Panc1 (cell line): ENCODE data around the gene CNTN4. TPM values are rescaled to one million over a fixed set of nuclear protein-coding genes. Genes with fewer than 3 reads are reported as not detected.

Experiments used
- ATAC-seq: fragments of 200-7000 bp; cut with Tn5 transposase; 2 replicates; pipeline ENCODE4 v1.9.1; 2020; ENCODE audit warnings: mild to moderate bottlenecking, moderate library complexity
- BruUV-seq: library from RNA; stranded (reverse); fragments of 400-500 nt; replicated peaks from 2 replicates; lab custom pipeline; 2021; lab: Mats Ljungman, UMichigan
- CTCF ChIA-PET: fragments of 300-600 bp; sonication (Branson Sonifier 250); formaldehyde crosslinking; loops from one replicate; lab custom pipeline; 2022; ENCODE audit warnings: antibody characterized with exemption; lab: Charles Lee
- POLR2A ChIA-PET: fragments of 300-600 bp; sonication (Branson Sonifier 250); formaldehyde crosslinking; loops from one replicate; lab custom pipeline; 2022; ENCODE audit warnings: antibody characterized with exemption; lab: Charles Lee
- DNase-seq: peaks from one replicate; pipeline ENCODE4 v3.0.0-alpha.2; 2010; ENCODE audit warnings: low read depth, low spot score
- H3K27ac ChIP-seq: 2 replicates; pipeline ENCODE4 v1.5.1; 2011; ENCODE audit warnings: mild to moderate bottlenecking, low read length, inconsistent platforms
- H3K27me3 ChIP-seq: fragments of 200-500 bp; sonication (Bioruptor generic); 2 replicates; pipeline ENCODE4 v1.6.0; 2014; ENCODE audit warnings: low read length, inconsistent platforms; ENCODE audit not compliant: control insufficient read depth, insufficient read depth
- H3K36me3 ChIP-seq: fragments of 200-500 bp; sonication (Bioruptor generic); 2 replicates; pipeline ENCODE4 v1.5.1; 2014; ENCODE audit warnings: inconsistent platforms, mild to moderate bottlenecking, low read length, moderate library complexity; ENCODE audit not compliant: control insufficient read depth, insufficient read depth
- H3K4me1 ChIP-seq: 2 replicates; pipeline ENCODE4 v1.5.1; 2011; ENCODE audit warnings: inconsistent platforms, mild to moderate bottlenecking, low read length, moderate library complexity; ENCODE audit not compliant: control insufficient read depth, insufficient read depth
- H3K4me3 ChIP-seq, 2 experiments: 2 replicates each; pipeline ENCODE4 v1.5.1; 2011 to 2012; ENCODE audit warnings: low read depth in 2 of 2, low read length in 2 of 2, mild to moderate bottlenecking in 2 of 2, inconsistent platforms in 1 of 2, moderate library complexity in 1 of 2
- H3K9me3 ChIP-seq: fragments of 200-500 bp; sonication (Bioruptor generic); 2 replicates; pipeline ENCODE4 v1.5.1; 2014; ENCODE audit warnings: low read depth, mild to moderate bottlenecking, inconsistent platforms, low read length, moderate library complexity; ENCODE audit not compliant: control insufficient read depth, insufficient read depth
- CTCF ChIP-seq: fragments of 450-650 bp; IDR thresholded peaks from 2 replicates; pipeline ENCODE4 v1.5.1; 2017; ENCODE audit warnings: mild to moderate bottlenecking
- POLR2AphosphoS5 ChIP-seq: IDR thresholded peaks from 2 replicates; pipeline ENCODE4 v1.6.1; 2012; ENCODE audit warnings: mild to moderate bottlenecking, low read depth, low read length, moderate library complexity
- REST ChIP-seq, 2 experiments: IDR thresholded peaks; 2 replicates each; pipeline ENCODE4 v1.6.1; 2011 to 2012; ENCODE audit warnings: low read depth in 2 of 2, control low read depth in 1 of 2, low read length in 1 of 2, mild to moderate bottlenecking in 1 of 2, moderate library complexity in 1 of 2; ENCODE audit not compliant: insufficient read depth in 1 of 2
- SIN3A ChIP-seq: IDR thresholded peaks from 2 replicates; pipeline ENCODE4 v1.6.1; 2012; ENCODE audit warnings: low read depth, mild to moderate bottlenecking, low read length, moderate library complexity, borderline replicate concordance; ENCODE audit not compliant: insufficient read depth
- TCF7L2 ChIP-seq: IDR thresholded peaks from 2 replicates; pipeline ENCODE4 v1.6.1; 2011; ENCODE audit warnings: mild to moderate bottlenecking, low read depth, low read length, inconsistent platforms
- in situ Hi-C: cut with HindIII; loops from 2 replicates; pipeline ENCODE4 v1.10.0; 2016; ENCODE audit warnings: low sequenced_read_pairs, low pct_unique_long_range_greater_than_20kb
- intact Hi-C: fragments of 100-400 bp; cut with micrococcal nuclease; formaldehyde crosslinking; loops from one replicate; pipeline ENCODE4 v1.10.0; 2022; ENCODE audit not compliant: unreplicated experiment
- total RNA-seq: library from RNA; stranded (reverse); gene quantifications from one replicate; pipeline ENCODE4 v1.2.1, GENCODE V29; 2021; ENCODE audit not compliant: unreplicated experiment

The CNTN4 gene
- total RNA-seq, 1 experiment from 2014 or later, result not detected

GRCh38 chr3:2931265-2931664 is 832.6 kb downstream of the CNTN4 start:
- ATAC-seq, result no peak
- POLR2A ChIA-PET, result no interaction called here
- no TSS peak for BruUV-seq
- TF ChIP-seq TCF7L2 (no peak), REST (IDR thresholded peaks at IDR 0.05; ENCODE audit: insufficient read depth in 1 of 2, low read depth in 2 of 2, low read length in 1 of 2) (no peak), POLR2AphosphoS5 (no peak), SIN3A (no peak), CTCF (no peak)
- intact Hi-C loops (no loop called here), in situ Hi-C loops (no loop called here)
- no peak overlapping the region for H3K4me3 ChIP-seq
- no peaks in the 10 kb centered on the region for H3K9me3 ChIP-seq
- no peaks in the 10 kb centered on the region for H3K36me3 ChIP-seq
- no peaks in the 10 kb centered on the region for H3K4me1 ChIP-seq
- H3K27ac ChIP-seq, result no peak overlapping the region
- no peaks in the 10 kb centered on the region for H3K27me3 ChIP-seq
- CTCF ChIA-PET, result no interaction called here
- DNase-seq, result no peak

GRCh38 chr3:2934541-2934940 is 835.9 kb downstream of the CNTN4 start:
- no peak for DNase-seq
- no peaks in the 10 kb centered on the region for H3K36me3 ChIP-seq
- POLR2A ChIA-PET, result no interaction called here
- H3K9me3 ChIP-seq, result no peaks in the 10 kb centered on the region
- no peak overlapping the region for H3K4me3 ChIP-seq
- intact Hi-C loops (no loop called here), in situ Hi-C loops (no loop called here)
- H3K27ac ChIP-seq, result no peak overlapping the region
- no TSS peak for BruUV-seq
- CTCF ChIA-PET, result no interaction called here
- no peaks in the 10 kb centered on the region for H3K4me1 ChIP-seq
- no peak for ATAC-seq
- no peaks in the 10 kb centered on the region for H3K27me3 ChIP-seq
- TF ChIP-seq CTCF (no peak), SIN3A (no peak), TCF7L2 (no peak), REST (IDR thresholded peaks at IDR 0.05; ENCODE audit: insufficient read depth in 1 of 2, low read depth in 2 of 2, low read length in 1 of 2) (no peak), POLR2AphosphoS5 (no peak)
